Hepatocyte (in vitro differentiated cells): ENCODE measurements around the gene OR52A1. TPM values are rescaled to one million over a fixed set of nuclear protein-coding genes. Genes with fewer than 3 reads are reported as not detected.

Experiments used
- DNase-seq: peaks from one replicate; pipeline ENCODE4 v3.0.0-alpha.2; 2016; ENCODE audit warnings: low spot score
- H2AFZ ChIP-seq: fragments of 200-600 bp; sonication (generic); 2 replicates; pipeline ENCODE4 v1.6.0; 2016; ENCODE audit warnings: antibody characterized with exemption, mild to moderate bottlenecking
- H3K27ac ChIP-seq: fragments of 200-600 bp; sonication (generic); 2 replicates; pipeline ENCODE4 v1.5.1; 2016; ENCODE audit warnings: mild to moderate bottlenecking
- H3K27me3 ChIP-seq: fragments of 200-600 bp; sonication (generic); 2 replicates; pipeline ENCODE4 v1.6.1; 2016
- H3K36me3 ChIP-seq: fragments of 200-600 bp; sonication (generic); replicated peaks from 2 replicates; pipeline ENCODE4 v1.5.1; 2016; ENCODE audit warnings: low read depth; ENCODE audit not compliant: insufficient read depth
- H3K4me1 ChIP-seq: fragments of 200-600 bp; sonication (generic); 2 replicates; pipeline ENCODE4 v1.5.1; 2016; ENCODE audit warnings: mild to moderate bottlenecking, moderate library complexity; ENCODE audit not compliant: insufficient read depth
- H3K4me2 ChIP-seq: fragments of 200-600 bp; sonication (generic); 2 replicates; pipeline ENCODE4 v1.6.0; 2016
- H3K4me3 ChIP-seq: fragments of 200-600 bp; sonication (generic); 2 replicates; pipeline ENCODE4 v1.5.1; 2016; ENCODE audit warnings: mild to moderate bottlenecking
- H3K79me2 ChIP-seq: fragments of 200-600 bp; sonication (generic); 2 replicates; pipeline ENCODE4 v1.6.0; 2017; ENCODE audit warnings: mild to moderate bottlenecking
- H3K9me2 ChIP-seq: fragments of 200-600 bp; sonication (generic); replicated peaks from 2 replicates; pipeline ENCODE4 v1.6.0; 2017; ENCODE audit warnings: mild to moderate bottlenecking; ENCODE audit not compliant: insufficient read depth
- H3K9me3 ChIP-seq: fragments of 200-600 bp; sonication (generic); 2 replicates; pipeline ENCODE4 v1.5.1; 2016; ENCODE audit warnings: low read depth, mild to moderate bottlenecking
- H4K20me1 ChIP-seq: fragments of 200-600 bp; sonication (generic); 2 replicates; pipeline ENCODE4 v1.6.0; 2016; ENCODE audit warnings: mild to moderate bottlenecking; ENCODE audit not compliant: insufficient read depth, poor library complexity, severe bottlenecking
- EZH2 ChIP-seq: fragments of 200-600 bp; sonication (generic); IDR thresholded peaks from 2 replicates; pipeline ENCODE4 v1.6.1; 2016; ENCODE audit warnings: antibody characterized with exemption, mild to moderate bottlenecking, borderline replicate concordance
- EZH2phosphoT487 ChIP-seq: fragments of 200-600 bp; sonication (generic); IDR thresholded peaks from one replicate; pipeline ENCODE4 v1.6.1; 2018; ENCODE audit warnings: antibody characterized with exemption, mild to moderate bottlenecking, low read depth, moderate library complexity; ENCODE audit not compliant: unreplicated experiment, severe bottlenecking
- WGBS: methylation state at CpG from one replicate; pipeline ENCODE4 v1.1.6; 2016; ENCODE audit warnings: low lambda C conversion rate; ENCODE audit errors: missing lambda C conversion rate; 5-methylcytosine and 5-hydroxymethylcytosine counted together
- polyA plus RNA-seq: library from polyadenylated mRNA; unstranded; fragments of >200 nt; fragmentation: Nextera tagmentation; extraction: Ambion mirVana; gene quantifications from 2 replicates; pipeline ENCODE4 v1.2.1, GENCODE V29; 2016
- total RNA-seq: library from RNA; depleted of rRNA; stranded (reverse); fragments of >200 nt; gene quantifications from 2 replicates; pipeline ENCODE4 v1.2.3, GENCODE V29; 2014
- TF ChIP-seq, protein P1 (sequence below): fragments of 200-600 bp; sonication (generic); IDR thresholded peaks from 2 replicates; pipeline ENCODE4 v1.5.1; 2016; ENCODE audit warnings: antibody characterized with exemption, mild to moderate bottlenecking; ENCODE audit not compliant: poor library complexity

The OR52A1 gene
- total and polyA plus RNA-seq, 2 experiments from 2014 or later: not detected

DNA sequence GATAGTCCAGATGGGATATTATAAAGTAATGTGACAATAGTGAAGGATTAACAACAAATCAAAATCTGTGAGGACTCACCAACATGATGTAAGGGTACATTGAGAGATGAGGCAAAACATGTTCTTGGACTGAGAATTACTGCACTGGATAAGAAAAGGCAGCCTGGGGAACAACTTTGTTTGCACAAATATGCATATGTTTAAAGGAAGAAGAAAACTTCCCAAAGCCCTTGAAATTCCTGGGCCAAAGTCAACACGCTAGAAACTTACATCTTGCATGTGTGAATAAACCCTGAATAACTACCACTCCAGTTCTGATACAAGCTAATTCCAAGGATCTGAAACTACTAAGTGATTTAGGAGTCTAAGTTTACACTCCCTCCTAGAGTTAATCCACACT is 17.5 kb downstream of the OR52A1 start:
- no peaks in the 10 kb centered on the region for H3K79me2 ChIP-seq
- H3K4me3 ChIP-seq: no peak overlapping the region
- no peaks in the 10 kb centered on the region for H3K36me3 ChIP-seq
- H3K9me2 ChIP-seq: no peaks in the 10 kb centered on the region
- H3K27ac ChIP-seq: no peak overlapping the region
- no peaks in the 10 kb centered on the region for H3K4me1 ChIP-seq
- no peaks in the 10 kb centered on the region for H4K20me1 ChIP-seq
- WGBS: 48% methylated on average over 1 of the region's 1 CpG
- no peaks in the 10 kb centered on the region for H3K27me3 ChIP-seq
- TF ChIP-seq EZH2: no peak
- DNase-seq: no peak
- no peak overlapping the region for H2AFZ ChIP-seq
- no peak overlapping the region for H3K4me2 ChIP-seq
- H3K9me3 ChIP-seq: no peaks in the 10 kb centered on the region

DNA sequence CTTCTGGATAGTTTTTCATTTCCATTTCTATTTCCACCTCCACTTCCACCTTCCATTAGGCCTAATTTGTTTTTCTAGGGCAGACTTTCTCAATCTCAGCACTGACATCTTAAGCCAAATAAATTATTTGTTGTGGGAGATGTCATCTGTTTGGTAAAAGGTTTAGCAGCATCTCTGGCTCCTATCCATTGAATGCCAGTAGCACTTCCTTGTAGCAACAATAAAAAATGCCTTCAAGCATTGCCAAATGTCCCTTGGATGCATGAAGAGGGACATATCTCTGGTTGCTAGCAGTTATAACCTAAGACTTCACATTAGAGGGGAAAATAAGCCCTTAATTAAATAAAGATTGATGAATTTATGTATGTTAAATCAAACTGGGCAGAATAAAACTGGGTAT is 18.3 kb downstream of the OR52A1 start:
- Histone ChIP-seq H3K79me2 (no peaks in the 10 kb centered on the region), H3K4me1 (no peaks in the 10 kb centered on the region), H3K4me2 (no peak overlapping the region), H4K20me1 (no peaks in the 10 kb centered on the region), H3K27me3 (no peaks in the 10 kb centered on the region), H3K4me3 (no peak overlapping the region), H2AFZ (no peak overlapping the region), H3K9me3 (no peaks in the 10 kb centered on the region), H3K9me2 (no peaks in the 10 kb centered on the region), H3K27ac (no peak overlapping the region), H3K36me3 (no peaks in the 10 kb centered on the region)
- TF ChIP-seq EZH2 (no peak), EZH2phosphoT487 (no peak)
- TF ChIP-seq, protein P1, sequence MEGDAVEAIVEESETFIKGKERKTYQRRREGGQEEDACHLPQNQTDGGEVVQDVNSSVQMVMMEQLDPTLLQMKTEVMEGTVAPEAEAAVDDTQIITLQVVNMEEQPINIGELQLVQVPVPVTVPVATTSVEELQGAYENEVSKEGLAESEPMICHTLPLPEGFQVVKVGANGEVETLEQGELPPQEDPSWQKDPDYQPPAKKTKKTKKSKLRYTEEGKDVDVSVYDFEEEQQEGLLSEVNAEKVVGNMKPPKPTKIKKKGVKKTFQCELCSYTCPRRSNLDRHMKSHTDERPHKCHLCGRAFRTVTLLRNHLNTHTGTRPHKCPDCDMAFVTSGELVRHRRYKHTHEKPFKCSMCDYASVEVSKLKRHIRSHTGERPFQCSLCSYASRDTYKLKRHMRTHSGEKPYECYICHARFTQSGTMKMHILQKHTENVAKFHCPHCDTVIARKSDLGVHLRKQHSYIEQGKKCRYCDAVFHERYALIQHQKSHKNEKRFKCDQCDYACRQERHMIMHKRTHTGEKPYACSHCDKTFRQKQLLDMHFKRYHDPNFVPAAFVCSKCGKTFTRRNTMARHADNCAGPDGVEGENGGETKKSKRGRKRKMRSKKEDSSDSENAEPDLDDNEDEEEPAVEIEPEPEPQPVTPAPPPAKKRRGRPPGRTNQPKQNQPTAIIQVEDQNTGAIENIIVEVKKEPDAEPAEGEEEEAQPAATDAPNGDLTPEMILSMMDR: no peak
- DNase-seq: no peak

DNA sequence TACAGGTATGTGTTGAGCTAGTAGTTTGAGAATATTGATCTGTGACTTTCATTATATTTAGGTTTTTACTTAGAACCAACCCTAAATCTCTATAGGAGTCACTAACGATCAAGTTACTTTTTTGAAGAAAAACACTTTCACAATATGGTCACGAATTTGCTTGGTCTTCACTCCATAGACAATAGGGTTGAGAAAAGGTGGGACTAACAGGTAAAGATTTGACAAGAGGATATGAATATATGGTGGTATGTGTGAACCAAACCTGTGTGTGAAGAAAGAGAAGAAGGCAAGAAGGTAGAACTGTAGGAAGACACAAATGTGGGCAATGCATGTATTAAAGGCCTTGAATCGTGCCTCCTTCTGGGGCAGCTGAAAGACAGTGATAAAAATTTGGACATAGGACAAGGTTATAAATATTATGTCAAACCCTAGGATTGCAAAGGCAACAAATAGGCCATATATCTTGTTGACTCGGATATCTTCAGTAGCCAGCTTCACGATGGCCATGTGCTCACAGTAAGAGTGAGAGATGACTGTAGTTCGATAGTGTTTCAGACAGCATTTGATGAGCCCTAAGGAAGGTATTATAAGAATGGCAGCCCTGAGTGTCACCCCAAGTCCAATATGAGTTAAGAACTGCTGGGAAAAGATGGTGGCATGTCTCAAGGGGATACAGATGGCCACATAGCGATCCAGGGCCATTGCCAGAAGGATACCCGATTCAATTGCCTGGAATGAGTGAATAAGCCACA is 22.8 kb downstream of the OR52A1 start:
- Histone ChIP-seq H3K27me3 (no peaks in the 10 kb centered on the region), H3K4me3 (no peak overlapping the region), H3K4me2 (no peak overlapping the region), H3K9me3 (no peaks in the 10 kb centered on the region), H4K20me1 (no peaks in the 10 kb centered on the region), H3K27ac (no peak overlapping the region), H3K36me3 (no peaks in the 10 kb centered on the region), H2AFZ (no peak overlapping the region), H3K9me2 (no peaks in the 10 kb centered on the region), H3K4me1 (no peaks in the 10 kb centered on the region), H3K79me2 (no peaks in the 10 kb centered on the region)
- no peak for DNase-seq
- 82% methylated on average over 8 of the region's 8 CpGs for WGBS
- TF ChIP-seq EZH2 (no peak), EZH2phosphoT487 (no peak)
- TF ChIP-seq, protein P1: no peak

DNA sequence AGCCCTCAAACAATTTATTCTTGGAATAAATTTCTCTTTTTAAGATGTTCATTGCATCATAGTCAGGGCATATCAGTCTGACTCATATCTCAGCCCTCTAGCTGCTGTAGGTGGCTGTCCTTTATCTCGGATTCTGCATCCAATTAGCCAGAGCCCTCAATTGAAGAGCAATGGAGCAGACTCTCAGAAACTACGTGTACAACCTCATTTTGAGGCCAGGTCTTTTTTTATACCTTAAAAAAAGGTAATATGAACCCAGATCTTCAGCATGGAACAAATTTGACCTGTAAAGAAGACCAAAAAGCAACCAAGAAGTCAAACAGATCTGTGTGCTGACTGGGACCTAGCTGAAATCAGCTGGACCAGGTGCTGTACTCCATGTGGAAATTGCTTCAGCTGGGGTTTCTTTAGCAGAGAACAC is 25.1 kb downstream of the OR52A1 start:
- DNase-seq: no peak
- no peak overlapping the region for H3K27ac ChIP-seq
- no peaks in the 10 kb centered on the region for H3K27me3 ChIP-seq
- H4K20me1 ChIP-seq: no peaks in the 10 kb centered on the region
- WGBS: 58% methylated on average over 2 of the region's 2 CpGs
- H3K4me1 ChIP-seq: no peaks in the 10 kb centered on the region
- no peak for TF ChIP-seq EZH2
- TF ChIP-seq EZH2phosphoT487: no peak
- TF ChIP-seq, protein P1: no peak
- no peaks in the 10 kb centered on the region for H3K79me2 ChIP-seq
- H3K9me3 ChIP-seq: no peaks in the 10 kb centered on the region
- H3K4me3 ChIP-seq: no peak overlapping the region
- no peak overlapping the region for H3K4me2 ChIP-seq
- H3K9me2 ChIP-seq: no peaks in the 10 kb centered on the region
- H3K36me3 ChIP-seq: no peaks in the 10 kb centered on the region
- no peak overlapping the region for H2AFZ ChIP-seq
